ENCODE data around the gene DLG2. TPM values are rescaled to one million over a fixed set of nuclear protein-coding genes. Genes with fewer than 3 reads are reported as not detected.

Gene DLG2
- total RNA-seq, 4 donors from 2014 or later, result 2.9 to 30.2 (median 22.6) TPM

- Histone ChIP-seq H3K27ac (no peak overlapping the region), H3K27me3 (no peaks in the 10 kb centered on the region), H3K4me3 (no peak overlapping the region), H3K9me3 (peaks cover 0 to 4% of the 10 kb centered on the region in 2 donors), H3K36me3 (no peaks in the 10 kb centered on the region), H3K4me1 (no peaks in the 10 kb centered on the region)
- TF ChIP-seq CTCF (IDR thresholded peaks at IDR 0.05), result no peak
- TF ChIP-seq POLR2A (IDR thresholded peaks at IDR 0.05), result no peak
- DNase-seq, result no peak
- intact Hi-C loops (cut with DNase I; ENCODE audit: low total_unique reads), result no loop called here
These were observed 241.6 kb downstream of the DLG2 start for GRCh38 chr11:85385547-85385946.

- no peak overlapping the region for H3K4me3 ChIP-seq
- no peaks in the 10 kb centered on the region for H3K36me3 ChIP-seq
- intact Hi-C loops (cut with DNase I; ENCODE audit: low total_unique reads), result no loop called here
- TF ChIP-seq POLR2A (IDR thresholded peaks at IDR 0.05) (no peak), CTCF (IDR thresholded peaks at IDR 0.05) (no peak)
- no peak for DNase-seq
- H3K27ac ChIP-seq, result no peak overlapping the region
- peaks cover 0 to 4% of the 10 kb centered on the region in 2 donors for H3K9me3 ChIP-seq
- H3K4me1 ChIP-seq, result no peaks in the 10 kb centered on the region
- H3K27me3 ChIP-seq, result no peaks in the 10 kb centered on the region
These were observed 242.0 kb downstream of the DLG2 start for GRCh38 chr11:85385111-85385510.

GRCh38 chr11:85379066-85379465 lies 248.1 kb downstream of the DLG2 start:
- Histone ChIP-seq H3K9me3 (peaks cover 0 to 4% of the 10 kb centered on the region in 2 donors), H3K4me1 (peaks cover 0 to 4% of the 10 kb centered on the region in 2 donors), H3K36me3 (no peaks in the 10 kb centered on the region), H3K27me3 (no peaks in the 10 kb centered on the region), H3K4me3 (no peak overlapping the region), H3K27ac (no peak overlapping the region)
- no peak for DNase-seq
- TF ChIP-seq CTCF (IDR thresholded peaks at IDR 0.05) (no peak), POLR2A (IDR thresholded peaks at IDR 0.05) (no peak)
- intact Hi-C loops (cut with DNase I; ENCODE audit: low total_unique reads), result no loop called here

- Histone ChIP-seq H3K9me3 (peaks cover 0 to 4% of the 10 kb centered on the region in 2 donors), H3K27me3 (no peaks in the 10 kb centered on the region), H3K4me3 (no peak overlapping the region), H3K4me1 (peaks cover 0 to 4% of the 10 kb centered on the region in 2 donors), H3K36me3 (no peaks in the 10 kb centered on the region), H3K27ac (no peak overlapping the region)
- TF ChIP-seq CTCF (IDR thresholded peaks at IDR 0.05) (no peak), POLR2A (IDR thresholded peaks at IDR 0.05) (no peak)
- intact Hi-C loops (cut with DNase I; ENCODE audit: low total_unique reads), result no loop called here
- no peak for DNase-seq
These were observed 249.2 kb downstream of the DLG2 start for GRCh38 chr11:85377901-85378300.

GRCh38 chr11:85359859-85360258 lies 267.3 kb downstream of the DLG2 start:
- no peak overlapping the region for H3K4me3 ChIP-seq
- H3K36me3 ChIP-seq, result no peaks in the 10 kb centered on the region
- no peaks in the 10 kb centered on the region for H3K4me1 ChIP-seq
- H3K27me3 ChIP-seq, result no peaks in the 10 kb centered on the region
- DNase-seq, result no peak
- intact Hi-C loops (cut with DNase I; ENCODE audit: low total_unique reads), result no loop called here
- no peak overlapping the region for H3K27ac ChIP-seq
- no peaks in the 10 kb centered on the region for H3K9me3 ChIP-seq
- TF ChIP-seq CTCF (IDR thresholded peaks at IDR 0.05) (no peak), POLR2A (IDR thresholded peaks at IDR 0.05) (no peak)

All from uterus (tissue), 4 donors.